K562 (cell line): Measurements from ENCODE around the gene ATF1. TPM values are rescaled to one million over a fixed set of nuclear protein-coding genes. Genes with fewer than 3 reads are reported as not detected.
A peak's percentile ranks its signal among the peaks of the same experiment; 100 is the strongest.

Experiments used
- ATAC-seq: fragments of 200-7000 bp; cut with Tn5 transposase; 3 replicates; pipeline ENCODE4 v1.9.1; 2020; ENCODE audit warnings: moderate library complexity
- BruUV-seq: library from RNA; stranded (reverse); fragments of 400-500 nt; replicated peaks from 2 replicates; lab custom pipeline; 2021; lab: Mats Ljungman, UMichigan
- CTCF ChIA-PET: fragments of 300-600 bp; formaldehyde crosslinking; extraction: SDS; loops from one replicate; lab custom pipeline; 2021; ENCODE audit warnings: low intra/inter-chr PET ratio; lab: Yijun Ruan, JAX
- POLR2A ChIA-PET: fragments of 300-600, 350-650 bp; sonication (Branson Sonifier 250); formaldehyde crosslinking; extraction: SDS; loops from one replicate; lab custom pipeline; 2021; ENCODE audit warnings: antibody characterized with exemption, inconsistent platforms; lab: Yijun Ruan, JAX
- DNase-seq, 4 experiments: peaks; one replicate each; pipeline versions ENCODE4 v3.0.0 to v3.0.0-alpha.2; 2011 to 2018; ENCODE audit warnings: low spot score in 3 of 4, mixed read lengths in 3 of 4; ENCODE audit errors: extremely low read depth in 1 of 4
- FAIRE-seq: peaks from 2 replicates; lab custom pipeline; 2011; peaks lifted over from hg19 to GRCh38; lab: Jason Lieb, UNC
- H2AFZ ChIP-seq: 2 replicates; pipeline ENCODE4 v1.6.0; 2011; ENCODE audit warnings: low read depth, low read length, control low read depth, inconsistent platforms
- H3K27ac ChIP-seq: fragments of 200-600 bp; 3 replicates; pipeline ENCODE4 v1.8.0; 2011; ENCODE audit warnings: low read depth, mild to moderate bottlenecking, control low read depth, inconsistent platforms, low read length, moderate library complexity, mixed read lengths; ENCODE audit errors: extremely low read depth
- H3K27me3 ChIP-seq, 2 experiments: fragments of 300-600 bp in 1 of 2; 2 replicates in 1 of 2; 3 replicates in 1 of 2; pipeline versions ENCODE4 v1.6.0 to v1.8.0; 2011; ENCODE audit warnings: inconsistent platforms in 2 of 2, low read length in 2 of 2, mild to moderate bottlenecking in 1 of 2, mixed read lengths in 1 of 2, moderate library complexity in 1 of 2; ENCODE audit not compliant: control insufficient read depth in 2 of 2, insufficient read depth in 2 of 2
- H3K36me3 ChIP-seq: fragments of 300-600 bp; 3 replicates; pipeline ENCODE4 v1.8.0; 2011; ENCODE audit warnings: mild to moderate bottlenecking, low read length, inconsistent platforms; ENCODE audit not compliant: control insufficient read depth, insufficient read depth
- H3K4me1 ChIP-seq, 2 experiments: fragments of 200-600 bp in 1 of 2; replicated peaks in 1 of 2; 2 replicates in 1 of 2; 3 replicates in 1 of 2; pipeline versions ENCODE4 v1.5.1 to v1.8.0; 2011; ENCODE audit warnings: inconsistent platforms in 2 of 2, low read length in 2 of 2, mild to moderate bottlenecking in 1 of 2, mixed read lengths in 1 of 2, moderate library complexity in 1 of 2; ENCODE audit not compliant: control insufficient read depth in 2 of 2, insufficient read depth in 2 of 2
- H3K4me2 ChIP-seq: 2 replicates; pipeline ENCODE4 v1.6.1; 2011; ENCODE audit warnings: low read length, control low read depth, inconsistent platforms, mixed read lengths; ENCODE audit not compliant: insufficient read depth
- H3K4me3 ChIP-seq: fragments of 200-600 bp; sonication (generic), shearing (Covaris generic); 2 replicates; pipeline ENCODE4 v1.5.1; 2016; ENCODE audit warnings: control low read depth, inconsistent platforms
- H3K79me2 ChIP-seq: fragments of 200-600 bp; 3 replicates; pipeline ENCODE4 v1.8.0; 2011; ENCODE audit warnings: low read length, inconsistent platforms; ENCODE audit not compliant: control insufficient read depth, insufficient read depth
- H3K9ac ChIP-seq, 2 experiments: 2 replicates each; pipeline versions ENCODE4 v1.6.0 to v1.6.1; 2011; ENCODE audit warnings: low read depth in 2 of 2, low read length in 2 of 2, control low read depth in 1 of 2, inconsistent platforms in 1 of 2, mild to moderate bottlenecking in 1 of 2, mixed read lengths in 1 of 2; ENCODE audit not compliant: insufficient read depth in 1 of 2
- H3K9me1 ChIP-seq: one replicate; pipeline ENCODE4 v1.6.0; 2011; ENCODE audit warnings: inconsistent platforms, mild to moderate bottlenecking, low read length, moderate library complexity; ENCODE audit not compliant: control insufficient read depth, insufficient read depth
- H3K9me3 ChIP-seq: replicated peaks from 2 replicates; pipeline ENCODE4 v1.5.1; 2011; ENCODE audit warnings: low read depth, low read length, inconsistent platforms; ENCODE audit not compliant: control insufficient read depth, insufficient read depth
- H4K20me1 ChIP-seq: replicated peaks from 2 replicates; pipeline ENCODE4 v1.6.1; 2011; ENCODE audit warnings: low read length, inconsistent platforms, mixed read lengths; ENCODE audit not compliant: control insufficient read depth, insufficient read depth
- FOS ChIP-seq: IDR thresholded peaks from 3 replicates; pipeline ENCODE4 v1.6.1; 2011; ENCODE audit not compliant: insufficient read length; ENCODE audit errors: extremely low read depth
- ILF3 ChIP-seq: fragments of 450-650 bp; IDR thresholded peaks from 2 replicates; pipeline ENCODE4 v1.6.1; 2018; ENCODE audit warnings: antibody characterized with exemption, mild to moderate bottlenecking, moderate library complexity, borderline replicate concordance
- MXI1 ChIP-seq: IDR thresholded peaks from 2 replicates; pipeline ENCODE4 v1.6.1; 2011; ENCODE audit warnings: low read depth, mild to moderate bottlenecking, improper control_type of control experiment, low read length
- PRDM10 ChIP-seq: fragments of 450-650 bp; IDR thresholded peaks from 2 replicates; pipeline ENCODE4 v1.6.1; 2018; ENCODE audit not compliant: partially characterized antibody
- SP2 ChIP-seq: IDR thresholded peaks from 2 replicates; pipeline ENCODE4 v1.6.1; 2011; ENCODE audit warnings: mild to moderate bottlenecking, low read depth, low read length, moderate library complexity; ENCODE audit not compliant: poor library complexity, severe bottlenecking; ENCODE audit errors: extremely low read depth
- SPI1 ChIP-seq: IDR thresholded peaks from 2 replicates; pipeline ENCODE4 v1.6.1; 2011; ENCODE audit warnings: low read depth, low read length, control low read depth, borderline replicate concordance
- TSC22D4 ChIP-seq: fragments of 450-650 bp; IDR thresholded peaks from 2 replicates; pipeline ENCODE4 v1.6.1; 2016; ENCODE audit warnings: missing genetic modification characterization, missing biosample characterization, control low read depth
- XRCC5 ChIP-seq: fragments of 200-400 bp; formaldehyde crosslinking; IDR thresholded peaks from 2 replicates; pipeline ENCODE4 v1.6.1; 2017; ENCODE audit warnings: low read depth, mild to moderate bottlenecking, low read length
- ZBTB17 ChIP-seq: fragments of 450-650 bp; formaldehyde crosslinking; IDR thresholded peaks from 2 replicates; pipeline ENCODE4 v1.4.0; 2020; ENCODE audit warnings: mild to moderate bottlenecking
- ZFP36 ChIP-seq: fragments of 150-350 bp; IDR thresholded peaks from 2 replicates; pipeline ENCODE4 v1.6.1; 2018; ENCODE audit warnings: low read length, low read depth; ENCODE audit not compliant: partially characterized antibody
- ZNF395 ChIP-seq: fragments of 200-800 bp; sonication (Bioruptor generic); IDR thresholded peaks from 2 replicates; pipeline ENCODE4 v1.6.1; 2017; ENCODE audit warnings: missing genetic modification characterization, missing compliant biosample characterization
- ZNF764 ChIP-seq: fragments of 250-450 bp; sonication (Bioruptor Pico); IDR thresholded peaks from 2 replicates; pipeline ENCODE4 v1.4.0; 2020; ENCODE audit warnings: low read depth, mild to moderate bottlenecking, moderate library complexity
- ZNF778 ChIP-seq: fragments of 450-650 bp; formaldehyde crosslinking; IDR thresholded peaks from 2 replicates; pipeline ENCODE4 v1.4.0; 2020; ENCODE audit warnings: mild to moderate bottlenecking, moderate library complexity
- WGBS: fragments of 100-300 bp; shearing (Covaris generic); methylation state at CpG from one replicate; pipeline ENCODE4 v1.1.6; 2016; ENCODE audit warnings: low coverage, mixed read lengths; ENCODE audit not compliant: insufficient coverage; ENCODE audit errors: missing lambda C conversion rate; 5-methylcytosine and 5-hydroxymethylcytosine counted together
- in situ Hi-C: fragments of 300-500 bp; cut with MboI; formaldehyde crosslinking; loops from 4 replicates; pipeline ENCODE4 v1.15.0; 2018; ENCODE audit warnings: inconsistent platforms, mixed read lengths
- intact Hi-C: fragments of 100-400 bp; cut with micrococcal nuclease; formaldehyde crosslinking; loops from 2 replicates; pipeline ENCODE4 v1.14.2; 2022
- polyA plus RNA-seq, 8 experiments: library from polyadenylated mRNA; depleted of rRNA in 4 of 8; stranded (reverse) in 5 of 8; unstranded in 3 of 8; fragments of >200 nt; fragmentation: Nextera tagmentation in 2 of 8; fragmentation: Illumina TruSeq in 1 of 8; extraction: Ambion mirVana in 2 of 8; extraction: Trizol in 1 of 8; gene quantifications; 2 replicates each; pipeline versions ENCODE4 v1.2.1 to v1.2.3, GENCODE V29; 2011 to 2014; ENCODE audit warnings: inconsistent platforms in 1 of 8, missing spikeins in 1 of 8
- total RNA-seq, 7 experiments: library from RNA; depleted of rRNA in 6 of 7; stranded (reverse); fragments of >200 nt in 6 of 7; fragmentation: Illumina TruSeq in 2 of 7; extraction: Trizol in 2 of 7; gene quantifications; 2 replicates each; pipeline versions ENCODE4 v1.2.1 to v1.2.3, GENCODE V29; 2011 to 2021; ENCODE audit warnings: low replicate concordance in 1 of 7
- TF ChIP-seq, protein P1 (sequence below): sonication (generic); formaldehyde crosslinking; IDR thresholded peaks from 2 replicates; pipeline ENCODE4 v1.8.0; 2022; ENCODE audit warnings: mild to moderate bottlenecking, missing genetic modification reagents

Gene ATF1
- total and polyA plus RNA-seq, 9 of the 15 experiments (the other 6 are each of a cell fraction or from before 2014, with no cell fraction given), result 19.8 to 83.5 (median 51.4) TPM

GRCh38 chr12:50833801-50834200, 69.9 kb downstream of the ATF1 start (continued):
- TF ChIP-seq ZFP36, result peak; percentile 88

DNA sequence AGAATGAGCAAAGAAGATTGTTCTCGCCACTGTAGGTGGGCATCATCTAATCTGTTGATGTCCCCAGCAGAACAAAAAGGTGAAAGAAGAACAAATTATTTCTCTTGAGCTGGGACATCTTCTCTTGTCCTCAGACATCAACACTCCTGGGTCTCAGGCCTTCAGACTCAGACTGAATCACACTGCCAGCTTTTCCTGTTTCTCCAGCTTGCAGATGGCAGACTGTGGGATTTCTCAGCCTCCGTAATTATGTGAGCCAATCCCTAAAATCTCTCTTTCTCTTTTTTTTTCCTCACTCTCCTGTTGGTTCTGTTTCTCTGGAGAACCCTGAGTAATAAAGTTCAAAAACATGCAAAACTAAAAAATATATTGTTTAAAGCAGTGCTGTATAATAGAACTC, 75.1 kb downstream of the ATF1 start:
- FAIRE-seq, result no peak
- CTCF ChIA-PET, result no interaction called here
- TF ChIP-seq SPI1, result no peak
- no peak for TF ChIP-seq ZNF778 (CRISPR knock-in tag)
- TF ChIP-seq FOS, result no peak
- TF ChIP-seq TSC22D4 (tag), result no peak
- TF ChIP-seq PRDM10, result no peak
- TF ChIP-seq XRCC5, result no peak
- no peak for TF ChIP-seq ZNF395 (CRISPR knock-in tag)
- TF ChIP-seq, protein P1, sequence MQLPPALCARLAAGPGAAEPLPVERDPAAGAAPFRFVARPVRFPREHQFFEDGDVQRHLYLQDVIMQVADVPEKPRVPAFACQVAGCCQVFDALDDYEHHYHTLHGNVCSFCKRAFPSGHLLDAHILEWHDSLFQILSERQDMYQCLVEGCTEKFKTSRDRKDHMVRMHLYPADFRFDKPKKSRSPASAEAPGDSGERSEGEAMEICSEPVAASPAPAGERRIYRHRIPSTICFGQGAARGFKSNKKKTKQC (CRISPR knock-in tag), result no peak
- TF ChIP-seq MXI1, result no peak
- TF ChIP-seq ZBTB17 (CRISPR knock-in tag), result no peak
- no peak for TF ChIP-seq ZNF764
- TF ChIP-seq ILF3, result no peak
- no peak for TF ChIP-seq SP2
- TF ChIP-seq, all 486 proteins: peak for 0

More for the DNA sequence above, 75.1 kb downstream of the ATF1 start:
- Histone ChIP-seq H3K4me1 (peaks cover 5 to 8% of the 10 kb centered on the region in 2 experiments; a peak in 3 of 5 replicates), H3K4me2 (no peak overlapping the region), H3K9me3 (peaks cover 5% of the 10 kb centered on the region), H2AFZ (no peak overlapping the region), H3K27ac (no peak overlapping the region), H3K36me3 (no peaks in the 10 kb centered on the region), H3K4me3 (no peak overlapping the region), H3K27me3 (no peaks in the 10 kb centered on the region), H3K9ac (no peak overlapping the region), H3K79me2 (no peaks in the 10 kb centered on the region), H4K20me1 (no peaks in the 10 kb centered on the region), H3K9me1 (no peaks in the 10 kb centered on the region)
- DNase-seq (no peak), ATAC-seq (no peak)
- in situ Hi-C loops (no loop called here), intact Hi-C loops (no loop called here)
- 23% methylated on average over 2 of the region's 2 CpGs for WGBS
- POLR2A ChIA-PET, result no interaction called here
- BruUV-seq, result no TSS peak
